MM.1S (cell line): ENCODE data around the gene CADPS.

Experiments
- DNase-seq: peaks from one replicate; pipeline ENCODE4 v3.0.0-alpha.2; 2015
- H2AFZ ChIP-seq: fragments of 300-600 bp; sonication (generic); 2 replicates; pipeline ENCODE4 v1.6.0; 2016; ENCODE audit warnings: antibody characterized with exemption, low read length
- H3F3A ChIP-seq: fragments of 300-600 bp; sonication (generic); 2 replicates; pipeline ENCODE4 v1.6.1; 2016; ENCODE audit warnings: mild to moderate bottlenecking, antibody characterized with exemption, low read length, moderate library complexity, mixed read lengths; ENCODE audit not compliant: insufficient read depth
- H3K27ac ChIP-seq: fragments of 300-600 bp; sonication (generic); 2 replicates; pipeline ENCODE4 v1.5.1; 2016; ENCODE audit warnings: mild to moderate bottlenecking, low read length
- H3K27me3 ChIP-seq: fragments of 300-600 bp; sonication (generic); replicated peaks from 2 replicates; pipeline ENCODE4 v1.6.0; 2016; ENCODE audit warnings: low read length; ENCODE audit not compliant: insufficient read depth
- H3K36me3 ChIP-seq: fragments of 300-600 bp; sonication (generic); replicated peaks from 2 replicates; pipeline ENCODE4 v1.6.1; 2016; ENCODE audit warnings: mild to moderate bottlenecking, low read length, mixed read lengths; ENCODE audit not compliant: insufficient read depth
- H3K4me1 ChIP-seq: fragments of 300-600 bp; sonication (generic); 2 replicates; pipeline ENCODE4 v1.6.1; 2016; ENCODE audit warnings: low read length, mixed read lengths
- H3K4me2 ChIP-seq: fragments of 300-600 bp; sonication (generic); 2 replicates; pipeline ENCODE4 v1.6.0; 2016; ENCODE audit warnings: low read depth, low read length
- H3K4me3 ChIP-seq: fragments of 300-600 bp; sonication (generic); 2 replicates; pipeline ENCODE4 v1.5.1; 2016; ENCODE audit warnings: low read length, mixed read lengths
- H3K79me2 ChIP-seq: fragments of 300-600 bp; sonication (generic); 2 replicates; pipeline ENCODE4 v1.6.1; 2016; ENCODE audit warnings: mixed run types, low read length, mixed read lengths
- H3K9ac ChIP-seq: fragments of 300-600 bp; sonication (generic); 2 replicates; pipeline ENCODE4 v1.6.1; 2016; ENCODE audit warnings: low read length, mixed read lengths
- H3K9me2 ChIP-seq: fragments of 300-600 bp; sonication (generic); replicated peaks from 2 replicates; pipeline ENCODE4 v1.6.1; 2016; ENCODE audit warnings: mild to moderate bottlenecking, low read length, mixed read lengths; ENCODE audit not compliant: insufficient read depth
- H3K9me3 ChIP-seq: fragments of 300-600 bp; sonication (generic); replicated peaks from 2 replicates; pipeline ENCODE4 v1.6.1; 2016; ENCODE audit warnings: mild to moderate bottlenecking, low read length, mixed read lengths; ENCODE audit not compliant: insufficient read depth
- H4K20me1 ChIP-seq: fragments of 300-600 bp; sonication (generic); 2 replicates; pipeline ENCODE4 v1.6.1; 2016; ENCODE audit warnings: mild to moderate bottlenecking, low read length, moderate library complexity, mixed read lengths; ENCODE audit not compliant: insufficient read depth
- CTCF ChIP-seq: fragments of 300-600 bp; sonication (generic); IDR thresholded peaks from 2 replicates; pipeline ENCODE4 v1.5.1; 2016; ENCODE audit warnings: antibody characterized with exemption, low read length, mixed read lengths
- EZH2 ChIP-seq: fragments of 300-600 bp; sonication (generic); optimal IDR thresholded peaks from 2 replicates; pipeline ENCODE3; 2017; ENCODE audit warnings: low read depth, mild to moderate bottlenecking, antibody characterized with exemption, low read length, mixed read lengths
- EZH2phosphoT487 ChIP-seq: fragments of 300-600 bp; sonication (generic); IDR thresholded peaks from 2 replicates; pipeline ENCODE4 v1.6.1; 2018; ENCODE audit warnings: antibody characterized with exemption, low read length

The CADPS gene

GRCh38 chr3:62758296-62759066 is 116.7 kb downstream of the CADPS start:
- Histone ChIP-seq H3K9ac (no peak overlapping the region), H3K4me3 (no peak overlapping the region), H3K27ac (no peak overlapping the region), H2AFZ (no peak overlapping the region), H3K27me3 (no peaks in the 10 kb centered on the region), H3K4me1 (no peaks in the 10 kb centered on the region), H4K20me1 (no peaks in the 10 kb centered on the region), H3K4me2 (no peak overlapping the region), H3K79me2 (no peaks in the 10 kb centered on the region), H3F3A (no peaks in the 10 kb centered on the region), H3K36me3 (no peaks in the 10 kb centered on the region), H3K9me3 (no peaks in the 10 kb centered on the region), H3K9me2 (no peaks in the 10 kb centered on the region)
- DNase-seq = no peak
- TF ChIP-seq EZH2phosphoT487 (no peak), CTCF (no peak), EZH2 (no peak)

- Histone ChIP-seq H3K4me1 (no peaks in the 10 kb centered on the region), H3K4me2 (no peak overlapping the region), H3F3A (no peaks in the 10 kb centered on the region), H2AFZ (no peak overlapping the region), H3K4me3 (no peak overlapping the region), H3K9me3 (no peaks in the 10 kb centered on the region), H3K27ac (no peak overlapping the region), H3K27me3 (no peaks in the 10 kb centered on the region), H3K36me3 (no peaks in the 10 kb centered on the region), H4K20me1 (no peaks in the 10 kb centered on the region), H3K9me2 (no peaks in the 10 kb centered on the region), H3K9ac (no peak overlapping the region), H3K79me2 (no peaks in the 10 kb centered on the region)
- no peak for DNase-seq
- TF ChIP-seq EZH2 (no peak), CTCF (no peak), EZH2phosphoT487 (no peak)
These were observed 118.2 kb downstream of the CADPS start for GRCh38 chr3:62757045-62757444.

- H3F3A ChIP-seq = no peaks in the 10 kb centered on the region
- no peak for DNase-seq
- TF ChIP-seq EZH2 (no peak), EZH2phosphoT487 (no peak), CTCF (no peak)
- no peak overlapping the region for H3K9ac ChIP-seq
- no peak overlapping the region for H3K4me3 ChIP-seq
- no peaks in the 10 kb centered on the region for H3K79me2 ChIP-seq
- no peaks in the 10 kb centered on the region for H3K4me1 ChIP-seq
- no peaks in the 10 kb centered on the region for H3K9me3 ChIP-seq
- no peak overlapping the region for H3K4me2 ChIP-seq
- no peaks in the 10 kb centered on the region for H3K36me3 ChIP-seq
- no peaks in the 10 kb centered on the region for H4K20me1 ChIP-seq
- no peaks in the 10 kb centered on the region for H3K27me3 ChIP-seq
- no peak overlapping the region for H2AFZ ChIP-seq
- H3K27ac ChIP-seq = no peak overlapping the region
- no peaks in the 10 kb centered on the region for H3K9me2 ChIP-seq
These were observed 119.9 kb downstream of the CADPS start for GRCh38 chr3:62755285-62755684.
